Mucosa of rectum (tissue), 2 donors: ENCODE data around the gene RAP1A.

Experiments used
- H3K27ac ChIP-seq, 2 donors: one replicate each; pipeline ENCODE4 v1.7.0; 2013; ENCODE audit warnings: inconsistent platforms in 2 of 2, low read depth in 2 of 2, low read length in 2 of 2
- H3K27me3 ChIP-seq, 2 donors: one replicate each; pipeline ENCODE4 v1.7.0; 2013; ENCODE audit warnings: low read length in 2 of 2; ENCODE audit not compliant: control insufficient read depth in 2 of 2, insufficient read depth in 2 of 2
- H3K36me3 ChIP-seq, 2 donors: one replicate each; pipeline ENCODE4 v1.7.0; 2013; ENCODE audit warnings: low read length in 2 of 2; ENCODE audit not compliant: control insufficient read depth in 2 of 2, insufficient read depth in 2 of 2
- H3K4me1 ChIP-seq, 2 donors: one replicate each; pipeline ENCODE4 v1.7.0; 2013; ENCODE audit warnings: low read length in 2 of 2, mild to moderate bottlenecking in 1 of 2; ENCODE audit not compliant: control insufficient read depth in 2 of 2, insufficient read depth in 2 of 2
- H3K4me3 ChIP-seq, 2 donors: one replicate each; pipeline ENCODE4 v1.7.0; 2013; ENCODE audit warnings: low read length in 2 of 2
- H3K9ac ChIP-seq, 2 donors: one replicate each; pipeline ENCODE4 v1.7.0; 2013; ENCODE audit warnings: low read length in 2 of 2, low read depth in 1 of 2, mild to moderate bottlenecking in 1 of 2
- H3K9me3 ChIP-seq, 2 donors: one replicate each; pipeline ENCODE4 v1.7.0; 2013; ENCODE audit warnings: low read length in 2 of 2; ENCODE audit not compliant: control insufficient read depth in 2 of 2
- donor health status: healthy.
- donor health status: Normal muscosa, but diverticular disease.

Gene RAP1A

GRCh38 chr1:111733183-111733991 lies 113.8 kb downstream of the RAP1A start:
- Histone ChIP-seq H3K27ac (peak overlapping the region; percentile 23 to 69), H3K9me3 (no peaks in the 10 kb centered on the region), H3K36me3 (no peaks in the 10 kb centered on the region), H3K4me3 (no peak overlapping the region), H3K27me3 (peaks cover 0 to 4% of the 10 kb centered on the region in 2 donors), H3K4me1 (peaks cover 15 to 18% of the 10 kb centered on the region in 2 donors), H3K9ac (no peak overlapping the region)

DNA sequence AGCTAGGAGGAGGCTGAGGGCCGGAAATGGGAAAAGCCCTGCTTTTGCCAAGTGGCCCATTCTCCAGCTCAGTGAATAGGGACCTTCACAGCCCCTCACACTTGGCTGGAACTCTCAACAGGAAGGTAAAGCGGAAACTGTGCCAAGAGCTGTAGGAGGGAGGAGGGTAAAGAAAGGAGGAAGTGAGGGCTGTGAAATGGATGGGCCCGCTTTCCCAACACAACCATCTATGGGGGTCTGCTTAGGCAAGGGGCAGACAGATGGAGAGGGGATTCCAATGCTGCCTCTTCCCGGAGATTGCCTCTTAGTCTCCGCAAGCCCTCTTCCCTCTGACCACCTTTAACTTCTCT lies 114.4 kb downstream of the RAP1A start:
- Histone ChIP-seq H3K27ac (peak overlapping the region; percentile 23 to 69), H3K27me3 (peaks cover 0 to 4% of the 10 kb centered on the region in 2 donors)

DNA sequence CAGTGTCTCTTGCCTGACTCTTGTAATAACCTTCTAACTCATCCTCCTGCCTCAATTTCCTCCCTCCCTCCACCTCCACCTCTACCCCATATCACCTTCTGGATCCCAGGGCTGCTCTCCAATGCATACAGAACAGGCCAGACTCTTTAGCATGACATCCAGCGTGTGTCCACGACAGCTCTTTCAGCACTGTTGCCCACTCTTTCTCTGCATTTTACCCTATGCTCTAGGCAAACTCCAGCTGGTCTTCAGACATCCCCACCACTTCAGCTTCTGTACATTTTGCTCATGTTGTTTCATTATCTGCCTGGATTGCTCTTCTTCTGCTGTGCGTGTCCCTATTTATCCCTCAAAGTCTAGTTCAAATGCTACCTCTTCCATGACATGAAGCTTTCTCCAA lies 114.8 kb downstream of the RAP1A start:
- Histone ChIP-seq H3K9me3 (no peaks in the 10 kb centered on the region), H3K27me3 (peaks cover 0 to 4% of the 10 kb centered on the region in 2 donors), H3K9ac (no peak overlapping the region), H3K4me3 (no peak overlapping the region), H3K4me1 (peaks cover 15 to 19% of the 10 kb centered on the region in 2 donors), H3K36me3 (no peaks in the 10 kb centered on the region), H3K27ac (peak overlapping the region in 1 of 2 donors; percentile 69)

More for the DNA sequence above, 114.4 kb downstream of the RAP1A start:
- H3K9ac ChIP-seq, result no peak overlapping the region
- peaks cover 15 to 19% of the 10 kb centered on the region in 2 donors for H3K4me1 ChIP-seq
- H3K9me3 ChIP-seq, result no peaks in the 10 kb centered on the region
- no peak overlapping the region for H3K4me3 ChIP-seq
- H3K36me3 ChIP-seq, result no peaks in the 10 kb centered on the region

GRCh38 chr1:111734856-111735255 lies 115.3 kb downstream of the RAP1A start:
- H3K9me3 ChIP-seq, result no peaks in the 10 kb centered on the region
- no peak overlapping the region for H3K27ac ChIP-seq
- H3K4me1 ChIP-seq, result peaks cover 17 to 22% of the 10 kb centered on the region in 2 donors
- peaks cover 0 to 4% of the 10 kb centered on the region in 2 donors for H3K27me3 ChIP-seq
- H3K36me3 ChIP-seq, result no peaks in the 10 kb centered on the region
- no peak overlapping the region for H3K4me3 ChIP-seq
- no peak overlapping the region for H3K9ac ChIP-seq

GRCh38 chr1:111735321-111735720 lies 115.7 kb downstream of the RAP1A start:
- Histone ChIP-seq H3K4me3 (no peak overlapping the region), H3K9ac (no peak overlapping the region), H3K27ac (no peak overlapping the region), H3K27me3 (peaks cover 0 to 4% of the 10 kb centered on the region in 2 donors), H3K36me3 (no peaks in the 10 kb centered on the region), H3K4me1 (peaks cover 17 to 24% of the 10 kb centered on the region in 2 donors), H3K9me3 (no peaks in the 10 kb centered on the region)

- Histone ChIP-seq H3K4me3 (no peak overlapping the region), H3K9ac (no peak overlapping the region), H3K4me1 (peaks cover 17 to 24% of the 10 kb centered on the region in 2 donors), H3K27me3 (peaks cover under 1 to 6% of the 10 kb centered on the region in 2 donors), H3K36me3 (no peaks in the 10 kb centered on the region), H3K27ac (no peak overlapping the region), H3K9me3 (no peaks in the 10 kb centered on the region)
Observed at GRCh38 chr1:111735858-111736544, 116.4 kb downstream of the RAP1A start.

DNA sequence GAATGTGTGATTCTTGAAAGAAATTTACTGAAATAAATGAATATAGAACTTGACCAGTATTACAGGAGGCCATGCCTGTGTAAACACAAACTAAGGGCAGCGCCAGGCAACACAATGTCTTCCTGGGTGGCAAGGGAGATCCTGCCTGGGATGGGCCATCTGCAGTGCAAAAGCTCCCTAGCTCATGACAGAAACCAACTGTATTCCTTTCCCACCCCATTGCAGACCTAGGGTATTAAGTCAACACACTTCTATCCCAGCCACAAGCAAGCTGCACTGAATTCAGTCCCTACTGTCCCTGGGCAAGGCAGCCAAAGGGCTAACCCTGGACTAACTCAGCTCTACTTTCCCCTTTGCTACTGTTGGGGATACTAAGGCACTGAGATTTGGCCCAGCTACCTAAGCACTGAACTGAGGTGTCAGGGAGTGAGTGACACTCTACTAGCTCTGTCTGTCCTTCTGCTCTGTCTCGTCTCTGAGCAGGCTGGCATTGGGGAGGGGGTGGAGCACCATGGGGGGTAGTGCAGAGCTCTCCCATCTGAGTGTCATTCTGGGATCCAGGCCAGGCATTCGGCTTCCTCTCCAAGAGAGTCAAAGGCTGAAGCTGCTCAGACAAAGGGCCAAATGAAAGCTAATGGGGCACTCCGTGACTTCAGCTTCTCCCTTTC lies 117.1 kb downstream of the RAP1A start:
- Histone ChIP-seq H3K9me3 (no peaks in the 10 kb centered on the region), H3K27me3 (peaks cover 5 to 12% of the 10 kb centered on the region in 2 donors), H3K4me3 (no peak overlapping the region), H3K9ac (no peak overlapping the region), H3K4me1 (peaks cover 17 to 24% of the 10 kb centered on the region in 2 donors), H3K36me3 (no peaks in the 10 kb centered on the region), H3K27ac (no peak overlapping the region)

DNA sequence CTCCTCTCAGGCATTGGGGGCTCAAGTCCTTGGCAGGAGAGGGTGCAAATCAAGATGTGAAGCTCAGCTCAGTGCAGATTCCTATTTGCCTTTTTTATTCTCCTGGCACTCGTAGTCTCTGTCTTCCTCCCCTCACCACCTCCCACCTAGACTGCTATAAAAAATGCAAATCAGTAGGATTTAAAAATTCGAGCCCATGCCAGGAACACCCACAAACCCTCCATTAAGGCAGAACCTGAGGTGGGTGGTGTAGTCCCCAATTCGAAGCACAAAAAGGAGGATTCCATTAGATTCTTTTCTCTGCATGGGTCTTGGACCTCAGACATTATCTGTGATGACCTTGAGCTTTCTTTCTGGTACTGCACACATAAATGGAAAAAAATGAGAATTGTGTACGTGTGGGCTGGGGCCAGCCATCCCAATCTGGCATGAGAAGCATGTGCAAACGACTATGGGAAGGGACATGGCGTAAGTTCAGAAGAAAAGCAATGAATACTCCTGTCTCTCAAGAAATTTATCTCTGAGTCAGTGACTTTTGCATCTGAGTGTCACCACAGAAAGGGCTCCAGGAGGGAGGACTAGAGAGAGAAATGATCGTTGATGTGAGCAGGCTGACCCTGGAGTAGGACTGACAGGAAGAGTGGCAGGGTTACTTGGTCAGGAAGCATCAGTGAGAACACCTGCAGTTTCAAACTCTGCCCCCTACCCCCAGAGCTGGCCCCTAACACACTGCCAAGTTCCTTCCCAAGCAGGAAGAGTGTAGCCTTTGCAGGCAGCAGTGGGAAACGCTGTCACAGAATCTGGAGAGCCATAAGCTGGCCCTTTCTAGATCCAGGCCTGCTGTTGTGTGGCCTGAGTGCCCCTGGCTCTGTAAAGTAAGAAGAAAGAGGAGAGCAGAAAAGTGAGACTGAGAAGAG lies 117.9 kb downstream of the RAP1A start:
- Histone ChIP-seq H3K27ac (peak overlapping the region in 1 of 2 donors; percentile 86), H3K4me1 (peaks cover 17 to 24% of the 10 kb centered on the region in 2 donors), H3K9ac (peak overlapping the region in 1 of 2 donors; percentile 74), H3K36me3 (no peaks in the 10 kb centered on the region), H3K9me3 (no peaks in the 10 kb centered on the region), H3K27me3 (peaks cover 8 to 12% of the 10 kb centered on the region in 2 donors), H3K4me3 (peak overlapping the region; percentile 68 to 78)

GRCh38 chr1:111738133-111738435 lies 118.5 kb downstream of the RAP1A start:
- H3K4me3 ChIP-seq, result peak overlapping the region; percentile 68 to 78
- peak overlapping the region in 1 of 2 donors; percentile 74 for H3K9ac ChIP-seq
- peak overlapping the region in 1 of 2 donors; percentile 86 for H3K27ac ChIP-seq
- no peaks in the 10 kb centered on the region for H3K36me3 ChIP-seq
- peaks cover 17 to 24% of the 10 kb centered on the region in 2 donors for H3K4me1 ChIP-seq
- peaks cover 8 to 12% of the 10 kb centered on the region in 2 donors for H3K27me3 ChIP-seq
- no peaks in the 10 kb centered on the region for H3K9me3 ChIP-seq
